Measurements from ENCODE around the gene ACTG2.

ACTG2 gene

DNA sequence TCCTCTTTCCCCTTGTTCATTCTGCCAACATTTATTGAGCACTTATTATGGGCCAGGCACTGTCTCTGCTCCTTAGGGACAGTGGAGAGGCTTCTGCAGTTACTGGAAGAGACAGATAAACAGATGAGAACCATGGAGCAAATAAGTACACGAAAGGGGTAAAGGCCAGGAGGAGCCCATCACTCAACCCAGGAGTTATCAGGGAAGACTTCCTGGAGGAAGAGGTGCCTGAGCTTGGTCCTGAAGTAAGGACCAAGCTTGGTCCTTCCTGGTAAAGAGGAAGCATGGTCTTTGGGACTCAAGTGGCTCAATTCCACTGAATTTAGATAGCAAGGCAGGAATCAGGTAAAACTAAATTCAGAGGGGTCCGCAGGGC lies 1.7 kb downstream of the ACTG2 start:
- TF ChIP-seq ZFX (IDR thresholded peaks at IDR 0.05; ENCODE audit: borderline replicate concordance) (no peak), CTCF (IDR thresholded peaks at IDR 0.05) (no peak)
- no peak overlapping the region for H3K27ac ChIP-seq

DNA sequence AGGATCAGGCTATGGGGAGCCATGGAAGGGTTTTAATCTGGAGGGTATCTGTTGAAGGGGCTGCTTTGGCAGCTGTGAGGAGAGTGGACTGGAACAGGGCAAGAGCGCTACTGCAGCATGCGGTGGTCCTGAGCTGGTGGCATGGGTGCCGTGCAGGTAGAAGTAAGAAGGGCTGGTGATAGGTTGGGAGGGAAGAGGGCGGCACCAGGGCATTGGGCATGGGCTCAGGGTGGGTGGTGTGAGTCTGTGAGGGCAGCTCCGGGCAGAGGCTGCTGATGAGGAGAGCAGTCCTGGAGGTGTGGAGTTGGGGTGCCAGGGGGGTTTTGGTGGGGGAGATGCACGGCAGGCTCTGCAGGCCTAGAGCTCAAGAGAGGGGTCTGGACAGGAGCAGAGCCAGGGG lies 2.1 kb downstream of the ACTG2 start:
- no peak overlapping the region for H3K27ac ChIP-seq
- TF ChIP-seq ZFX (IDR thresholded peaks at IDR 0.05; ENCODE audit: borderline replicate concordance), result no peak
- no peak for TF ChIP-seq CTCF (IDR thresholded peaks at IDR 0.05)

DNA sequence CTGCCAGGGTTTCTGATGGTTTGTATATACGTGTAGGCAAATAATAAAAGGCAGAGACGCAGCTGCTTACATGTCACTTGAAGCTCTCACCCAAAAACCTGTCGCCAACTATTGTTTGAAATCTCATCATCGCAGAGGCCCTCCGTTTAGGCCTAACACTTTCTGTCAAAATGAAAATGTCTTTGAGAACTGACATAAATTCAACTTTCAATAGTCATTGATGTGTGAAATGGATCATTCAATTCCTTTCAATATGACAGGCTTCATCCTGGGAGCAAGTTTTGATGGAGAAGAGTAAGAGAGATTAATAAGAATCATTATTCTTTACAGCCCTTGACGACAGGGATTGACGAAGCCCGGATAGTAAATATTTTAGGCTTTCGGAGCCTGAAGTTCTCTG lies 2.7 kb downstream of the ACTG2 start:
- TF ChIP-seq ZFX (IDR thresholded peaks at IDR 0.05; ENCODE audit: borderline replicate concordance) (no peak), CTCF (IDR thresholded peaks at IDR 0.05) (no peak)
- no peak overlapping the region for H3K27ac ChIP-seq

GRCh38 chr2:73896362-73897239 lies 3.8 kb downstream of the ACTG2 start:
- TF ChIP-seq CTCF (IDR thresholded peaks at IDR 0.05), result no peak
- no peak for TF ChIP-seq ZFX (IDR thresholded peaks at IDR 0.05; ENCODE audit: borderline replicate concordance)
- H3K27ac ChIP-seq, result no peak overlapping the region

GRCh38 chr2:73897240-73897583 lies 4.4 kb downstream of the ACTG2 start:
- TF ChIP-seq CTCF (IDR thresholded peaks at IDR 0.05) (no peak), ZFX (IDR thresholded peaks at IDR 0.05; ENCODE audit: borderline replicate concordance) (no peak)
- H3K27ac ChIP-seq, result no peak overlapping the region

- TF ChIP-seq ZFX (IDR thresholded peaks at IDR 0.05; ENCODE audit: borderline replicate concordance), result no peak
- no peak for TF ChIP-seq CTCF (IDR thresholded peaks at IDR 0.05)
- H3K27ac ChIP-seq, result no peak overlapping the region
These were observed 5.1 kb downstream of the ACTG2 start for GRCh38 chr2:73897934-73898333.

DNA sequence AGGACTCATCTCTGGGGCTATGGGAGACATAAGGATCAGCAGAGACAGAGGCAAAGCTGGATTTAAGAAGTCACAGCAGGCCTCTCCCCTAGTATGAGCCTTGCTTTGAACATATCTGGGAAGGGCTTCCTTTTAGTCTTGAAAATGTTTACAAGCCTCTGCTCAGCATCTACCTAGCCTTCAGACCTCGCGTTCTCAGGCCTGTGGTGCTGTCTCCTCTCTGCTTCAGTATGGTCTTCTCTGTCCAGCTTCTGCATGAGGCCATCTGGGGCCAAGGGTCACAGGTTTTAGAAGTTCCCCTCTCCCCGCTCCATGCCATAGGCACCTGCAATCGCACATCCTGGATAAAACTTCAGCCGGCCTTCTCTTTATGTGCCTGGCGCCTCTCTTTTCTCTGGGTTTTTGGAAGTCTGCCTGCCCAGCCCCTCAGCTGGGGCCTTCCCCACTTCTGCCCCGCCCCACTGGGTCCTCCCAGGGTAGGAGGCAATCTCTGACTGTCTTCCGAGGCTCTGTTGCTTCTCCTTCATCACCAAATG lies 7.1 kb downstream of the ACTG2 start:
- no peak overlapping the region for H3K27ac ChIP-seq
- no peak for TF ChIP-seq ZFX (IDR thresholded peaks at IDR 0.05; ENCODE audit: borderline replicate concordance)
- TF ChIP-seq CTCF (IDR thresholded peaks at IDR 0.05), result no peak
